Esophagus muscularis mucosa (tissue), 3 donors: ENCODE data around the gene PRKD2.

ENCODE experiments used
- CTCF ChIP-seq, 3 experiments: fragments of 200-600 bp in 2 of 3; fragments of 450-650 bp in 1 of 3; sonication (generic) in 2 of 3; IDR thresholded peaks; one replicate each; pipeline ENCODE4 v1.5.1; 2017 to 2019; ENCODE audit warnings: antibody characterized with exemption in 3 of 3, mild to moderate bottlenecking in 2 of 3, moderate library complexity in 1 of 3
- POLR2AphosphoS5 ChIP-seq, 2 donors: sonication (generic); formaldehyde crosslinking; IDR thresholded peaks; one replicate each; pipeline ENCODE4 v1.6.1; 2017; ENCODE audit warnings: antibody characterized with exemption in 2 of 2

- TF ChIP-seq POLR2AphosphoS5 (IDR thresholded peaks at IDR 0.05) (no peak), CTCF (IDR thresholded peaks at IDR 0.05) (no peak)
Measured at GRCh38 chr19:46646402-46646801, 70.5 kb downstream of the PRKD2 start.
